ENCODE data around the gene TSHZ2.

DNA sequence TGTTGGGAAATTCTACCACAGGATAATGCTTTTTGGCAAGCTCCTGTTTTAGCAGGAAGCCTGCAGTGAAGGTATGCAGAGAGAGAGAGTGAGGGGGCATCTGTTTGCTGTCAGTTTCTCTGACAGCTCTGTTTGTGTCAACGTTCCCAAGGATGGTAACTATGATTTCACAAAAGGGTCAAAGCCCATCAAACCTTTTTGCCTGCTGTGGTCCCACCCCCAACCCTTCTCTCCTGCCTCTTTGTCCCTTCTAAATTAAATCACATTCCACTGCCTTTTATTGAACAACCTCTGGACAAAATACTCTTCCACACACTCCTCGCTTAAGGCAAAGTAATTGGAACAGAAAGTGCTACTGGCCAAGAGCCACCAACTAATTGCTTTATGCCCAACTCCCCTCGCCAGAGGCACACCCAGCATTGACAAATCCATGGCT lies 128.3 kb downstream of the TSHZ2 start:
- TF ChIP-seq CTCF (IDR thresholded peaks at IDR 0.05) (no peak), POLR2A (IDR thresholded peaks at IDR 0.05; ENCODE audit: low read depth) (no peak)

Measured in esophagus muscularis mucosa (tissue), 3 donors.